GM19467 (cell line): ENCODE results near the gene GADD45B.
"Not testable (repeated sequence)": the region's sequence is repeated elsewhere in the genome, so short reads cannot be mapped to it uniquely, and the experiment has no call there.

Experiments used
- ATAC-seq: cut with Tn5 transposase; IDR thresholded peaks from one replicate; pipeline ENCODE4 v1.9.1; 2021; ENCODE audit warnings: mild to moderate bottlenecking, moderate library complexity; ENCODE audit not compliant: unreplicated experiment

The GADD45B gene

DNA sequence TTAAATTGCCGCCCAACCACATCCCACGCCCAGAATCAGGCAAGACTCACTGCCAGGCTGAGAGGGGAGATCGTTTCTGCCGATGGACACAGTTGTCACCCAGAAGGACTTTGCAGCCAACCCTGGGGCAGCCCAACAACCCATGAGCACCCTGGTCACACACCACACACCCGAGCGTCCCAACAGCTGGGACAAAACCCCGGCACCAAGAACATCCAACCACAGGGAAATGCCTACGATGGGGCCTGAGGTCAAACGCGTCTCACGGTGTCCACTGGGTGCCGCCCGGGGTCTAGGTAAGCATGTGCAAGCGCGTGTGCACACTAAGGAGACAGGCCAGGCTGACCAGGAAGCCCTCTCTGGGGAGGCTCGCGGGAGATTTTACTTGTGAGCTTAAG lies 32.1 kb upstream of the GADD45B start:
- ATAC-seq, result no peak

DNA sequence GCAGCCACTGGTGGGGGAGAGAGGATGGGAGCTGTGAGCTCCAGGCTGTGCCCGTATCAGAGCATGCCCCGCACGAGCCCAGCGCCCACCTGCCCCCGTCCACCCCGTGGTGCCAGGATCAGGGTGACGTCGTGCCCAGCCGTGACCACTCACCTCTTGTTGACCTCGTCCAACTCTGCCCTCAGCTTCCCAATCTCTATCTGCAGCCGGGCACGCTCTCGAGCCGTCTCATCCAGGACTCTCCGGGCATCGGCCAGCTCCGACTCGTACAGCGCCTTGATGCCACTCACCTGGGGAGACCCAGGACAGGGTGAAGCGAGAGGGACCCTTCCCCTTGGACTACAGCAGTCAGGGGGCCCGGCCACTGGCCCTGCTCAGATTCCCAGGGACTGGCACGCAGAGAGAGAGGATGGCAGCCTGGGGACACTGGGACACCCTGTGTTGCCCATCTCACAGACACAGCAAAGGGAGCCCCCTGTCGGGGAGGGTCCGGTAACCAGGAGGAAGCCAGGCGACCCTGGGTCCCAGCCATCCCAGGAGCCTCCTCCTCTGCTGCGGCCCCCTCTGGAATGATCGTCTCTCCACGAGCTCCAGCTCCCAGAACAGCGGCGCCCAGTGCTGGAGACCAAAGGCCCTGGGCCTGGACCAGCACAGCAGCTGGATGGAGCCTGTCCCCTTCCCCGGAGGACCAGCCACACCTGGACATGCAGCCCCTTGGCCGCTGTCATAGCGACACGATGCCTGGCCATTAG lies 31.5 kb upstream of the GADD45B start:
- no peak for ATAC-seq

DNA sequence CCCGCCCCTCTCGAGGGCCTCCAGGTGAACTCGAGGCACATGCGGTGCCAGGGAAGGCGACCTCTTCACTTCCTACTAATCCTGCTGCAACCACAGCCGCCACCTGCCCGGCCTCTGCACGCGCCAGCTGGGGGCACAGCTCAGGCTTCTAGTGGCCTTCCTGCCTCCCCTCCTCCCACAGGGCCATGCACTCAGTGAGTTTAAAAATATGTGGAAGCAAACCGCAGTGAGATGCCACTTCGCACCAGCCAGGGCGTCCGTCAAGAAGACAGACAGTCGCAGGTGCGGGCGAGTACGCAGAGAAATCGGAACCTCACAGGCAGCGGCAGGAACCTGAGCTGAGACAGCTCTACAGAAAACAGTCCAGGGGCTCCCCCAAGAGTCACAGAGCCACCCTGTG lies 29.5 kb upstream of the GADD45B start:
- ATAC-seq, result no peak

DNA sequence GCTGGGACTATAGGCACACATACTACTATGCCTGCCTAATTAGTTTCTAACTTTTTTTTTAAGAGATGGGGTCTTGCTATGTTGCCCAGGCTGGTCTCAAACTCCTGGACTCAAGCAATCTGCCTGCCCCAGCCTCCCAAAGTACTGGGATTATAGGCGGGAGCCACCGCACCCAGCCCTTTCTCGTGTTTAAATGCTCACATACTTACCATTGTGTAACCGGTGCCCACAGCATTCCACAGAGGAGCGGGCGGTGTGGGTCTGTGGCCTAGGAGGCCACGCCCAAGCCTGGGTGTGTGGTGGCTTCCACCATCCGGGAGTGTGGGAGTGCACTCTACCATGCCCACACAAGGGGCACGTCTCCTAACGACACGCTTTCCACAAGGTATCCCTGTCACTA lies 26.9 kb upstream of the GADD45B start:
- ATAC-seq, result no peak

DNA sequence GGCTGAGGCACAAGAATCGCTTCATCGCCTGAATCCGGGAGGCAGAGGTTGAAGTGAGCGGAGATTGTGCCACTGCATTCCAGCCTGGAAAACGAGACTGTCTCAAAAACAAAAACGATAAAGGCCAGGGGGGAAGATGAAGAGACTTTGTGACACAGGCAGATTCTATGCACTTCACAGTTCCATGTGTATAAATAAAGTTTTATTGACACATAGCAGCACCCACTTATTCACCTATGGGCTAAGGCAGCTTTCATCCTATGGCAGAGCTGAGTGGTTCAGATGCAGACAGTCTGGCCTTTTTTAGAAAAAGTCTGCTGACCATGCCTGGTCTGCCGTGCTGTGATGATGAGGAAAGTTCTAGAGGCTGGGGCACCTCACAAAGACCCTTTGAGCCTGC lies 24.8 kb upstream of the GADD45B start:
- no peak for ATAC-seq

DNA sequence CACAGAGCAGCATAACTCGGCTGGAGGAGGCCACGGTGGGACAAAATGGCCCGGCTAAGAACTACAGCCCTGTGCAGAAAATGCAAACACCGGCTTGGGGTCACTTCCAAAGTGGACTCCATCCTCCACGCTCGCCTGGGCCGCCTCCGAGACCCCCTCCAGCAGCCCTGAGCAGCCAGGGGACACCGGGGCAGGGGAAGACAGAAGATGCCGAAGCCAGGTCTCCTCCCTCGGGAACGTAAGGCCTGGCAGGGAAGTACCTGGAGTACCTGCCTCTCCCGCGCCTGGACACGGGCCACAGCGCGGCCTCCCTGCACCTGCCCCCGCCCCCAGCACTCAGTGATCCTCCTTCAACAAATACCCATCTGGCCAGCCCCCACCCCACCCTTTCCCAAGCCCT lies 24.2 kb upstream of the GADD45B start:
- no peak for ATAC-seq

DNA sequence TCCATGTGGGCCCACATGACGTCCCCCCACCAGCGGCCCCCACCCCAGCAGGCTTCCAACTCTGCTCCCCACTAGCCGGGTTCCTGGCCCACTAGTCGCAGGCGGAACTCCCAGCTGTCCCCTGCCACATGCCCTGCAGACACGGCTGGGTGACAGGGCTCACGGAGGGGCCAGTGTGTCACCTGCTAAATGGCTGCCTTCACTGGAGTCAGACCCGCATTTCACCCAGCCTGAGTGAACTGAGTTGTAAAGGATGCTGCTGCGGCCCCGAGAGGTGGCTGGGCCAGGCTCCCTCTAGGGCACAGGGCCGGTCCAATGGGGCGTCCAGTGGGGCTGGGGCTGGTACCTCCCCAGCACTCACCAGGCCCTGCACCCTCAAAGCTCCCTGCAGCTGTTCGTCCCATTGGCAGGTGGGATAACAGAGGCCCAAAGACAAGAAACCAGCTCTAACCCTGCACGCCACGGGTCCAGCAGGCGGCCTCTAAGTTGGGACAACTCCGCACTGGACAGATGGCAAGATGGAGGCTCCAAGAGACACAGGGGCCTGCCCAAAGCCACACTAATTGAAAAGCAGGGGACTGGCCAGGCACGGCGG lies 22.4 kb upstream of the GADD45B start:
- no peak for ATAC-seq

DNA sequence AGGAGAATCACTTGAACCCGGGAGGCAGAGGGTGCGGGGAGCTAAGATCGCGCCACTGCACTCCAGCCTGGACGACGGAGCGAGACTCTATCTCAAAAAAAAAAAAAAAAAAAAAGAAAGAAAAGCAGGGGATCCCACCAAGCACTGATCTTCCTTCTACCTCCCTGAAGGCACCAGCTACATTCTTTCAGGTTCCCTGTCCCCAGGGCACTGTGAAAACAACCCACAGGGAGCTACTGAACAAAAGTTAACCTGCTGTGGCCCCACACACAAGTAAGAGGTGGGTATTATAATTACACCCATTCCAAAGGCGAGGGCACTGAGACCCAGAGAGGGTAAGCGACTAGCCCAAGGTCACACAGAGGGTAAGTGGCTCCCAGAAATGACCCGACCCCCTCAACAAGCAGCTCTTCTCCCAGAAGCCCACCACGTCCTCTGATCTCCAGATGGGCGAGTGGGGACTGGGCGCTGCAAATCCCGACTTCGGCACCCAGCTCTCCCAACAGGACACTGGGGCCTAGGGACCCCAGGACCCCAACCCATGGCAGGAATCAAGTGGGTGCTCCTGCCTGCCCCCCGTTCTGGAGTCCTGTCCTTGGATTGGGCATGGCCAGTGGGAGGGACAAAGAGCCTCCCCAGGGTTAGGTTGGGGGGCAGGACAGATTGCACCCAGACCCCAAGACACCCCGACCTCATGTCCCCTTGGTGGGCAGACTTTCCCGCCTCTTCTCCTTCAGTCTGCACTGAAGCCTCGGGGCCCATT lies 21.5 kb upstream of the GADD45B start:
- no peak for ATAC-seq

DNA sequence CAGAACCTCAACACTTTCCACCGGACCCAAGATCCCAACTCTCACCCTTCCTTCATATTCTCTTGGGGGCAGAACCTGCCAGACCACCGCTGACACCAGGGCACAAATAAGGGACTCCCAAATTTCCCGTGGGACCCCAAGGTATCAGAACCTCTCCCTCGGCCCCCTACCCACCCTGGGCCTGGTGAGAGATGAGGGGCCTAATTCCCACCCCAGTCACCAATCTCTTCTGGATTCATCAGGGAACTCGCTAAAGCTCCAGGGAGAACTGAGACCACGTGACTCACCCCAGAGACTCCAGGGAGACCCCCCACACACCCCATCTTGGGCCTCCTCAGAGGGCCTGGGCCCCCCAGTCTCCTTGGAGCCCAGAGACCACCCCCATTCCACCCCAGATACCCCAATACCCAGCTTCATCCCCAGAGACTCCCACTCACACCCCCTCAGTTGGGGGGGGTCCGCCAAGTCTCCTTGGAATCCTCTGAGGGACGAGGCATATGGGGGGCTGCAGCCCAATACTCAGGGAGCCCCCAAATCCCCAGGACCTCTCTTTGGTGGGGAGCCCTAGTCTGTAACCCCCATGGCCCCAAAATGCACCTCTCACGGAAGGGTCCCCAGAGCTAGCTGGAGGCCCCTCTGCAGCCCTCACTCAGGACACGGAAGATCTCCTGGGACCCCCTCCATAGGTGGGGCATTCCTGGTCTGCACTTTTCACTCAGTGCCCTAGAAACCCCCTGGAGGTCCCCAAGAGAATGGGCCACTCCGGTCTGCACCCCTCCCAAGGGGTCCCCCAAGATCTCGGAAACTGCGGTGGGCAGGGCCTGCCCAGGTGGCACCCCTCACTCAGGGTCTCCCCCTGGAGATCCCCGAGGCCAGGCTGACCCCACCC lies 20.7 kb upstream of the GADD45B start:
- ATAC-seq, result no peak

DNA sequence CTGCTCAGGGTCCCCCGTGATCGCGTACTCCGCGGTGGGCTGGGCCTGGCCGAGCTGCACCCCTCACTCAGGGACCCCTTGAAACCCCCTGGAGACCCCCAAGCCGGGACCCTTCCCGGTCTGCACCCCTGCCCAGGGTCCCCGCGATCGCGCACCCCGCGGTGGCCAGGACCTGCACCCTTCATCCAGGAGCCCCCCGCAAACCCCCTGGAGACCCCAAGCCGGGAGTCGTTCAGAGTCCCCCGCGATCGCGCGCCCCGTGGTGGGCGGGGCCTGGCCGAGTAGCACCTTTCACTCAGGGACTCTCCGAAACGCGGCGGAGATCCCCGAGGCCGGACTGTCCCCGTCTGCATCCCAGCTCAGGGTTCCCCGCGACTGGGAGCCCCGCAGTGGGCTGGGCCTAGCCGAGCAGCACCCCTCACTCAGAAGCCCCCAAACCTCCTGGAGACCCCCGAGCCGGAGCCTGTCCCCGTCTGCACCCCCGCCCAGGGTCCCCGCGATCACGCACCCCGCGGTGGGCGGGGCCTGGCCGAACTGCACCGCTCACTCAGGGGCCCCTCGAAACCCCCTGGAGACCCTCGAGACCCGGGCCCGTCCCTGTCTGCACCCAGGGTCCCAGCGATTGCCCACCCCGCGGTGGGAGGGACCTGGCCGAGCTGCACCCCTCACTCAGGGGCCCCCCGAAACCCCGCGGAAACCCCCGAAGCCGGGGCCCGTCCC lies 19.9 kb upstream of the GADD45B start:
- ATAC-seq, result peak; percentile 32

DNA sequence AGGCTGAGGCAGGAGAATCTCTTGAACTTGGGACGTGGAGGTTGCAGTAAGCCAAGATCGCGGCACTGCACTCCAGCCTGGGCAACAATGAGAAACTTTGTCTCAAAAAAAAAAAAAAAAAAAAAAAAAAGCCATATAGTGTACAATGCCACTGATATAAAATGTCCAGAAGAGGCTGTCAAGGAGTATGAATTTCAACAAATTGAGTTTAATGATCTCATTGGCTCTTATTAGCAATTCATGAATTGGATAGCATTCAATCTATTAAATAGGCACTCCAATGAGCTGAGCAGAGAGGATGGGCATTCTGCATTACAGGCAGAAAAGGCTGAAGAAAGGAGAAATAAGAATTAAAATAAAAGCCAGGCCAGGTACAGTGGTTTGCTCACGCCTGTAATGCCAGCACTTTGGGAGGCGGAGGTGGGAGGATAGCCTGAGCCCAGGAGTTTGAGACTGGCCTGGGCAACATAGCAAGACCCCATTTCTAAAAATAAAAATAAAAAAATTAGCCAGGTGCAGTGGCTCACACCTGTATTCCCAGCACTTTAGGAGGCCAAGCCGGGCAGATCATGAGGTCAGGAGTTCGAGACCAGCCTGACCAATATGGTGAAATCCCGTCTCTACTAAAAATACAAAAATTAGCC lies 18.4 kb upstream of the GADD45B start:
- no peak for ATAC-seq

DNA sequence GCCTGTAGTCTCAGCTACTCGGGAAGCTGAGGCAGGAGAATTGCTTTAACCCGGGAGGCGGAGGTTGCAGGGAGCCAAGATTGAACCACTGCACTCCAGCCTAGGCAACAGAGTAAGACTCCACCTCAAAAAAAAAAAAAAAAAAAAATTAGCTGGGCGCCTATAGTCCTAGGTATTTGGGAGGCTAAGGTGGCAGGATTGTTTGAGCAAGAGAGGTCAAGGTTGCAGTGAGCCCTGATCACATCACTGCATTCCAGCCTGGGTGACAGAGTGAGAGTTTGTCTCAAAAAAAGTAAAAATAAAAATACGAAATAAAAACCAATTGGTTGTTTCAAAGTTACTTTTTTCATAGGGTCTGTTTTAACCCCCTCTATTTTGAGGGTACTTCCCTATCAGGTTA lies 17.9 kb upstream of the GADD45B start:
- no peak for ATAC-seq

DNA sequence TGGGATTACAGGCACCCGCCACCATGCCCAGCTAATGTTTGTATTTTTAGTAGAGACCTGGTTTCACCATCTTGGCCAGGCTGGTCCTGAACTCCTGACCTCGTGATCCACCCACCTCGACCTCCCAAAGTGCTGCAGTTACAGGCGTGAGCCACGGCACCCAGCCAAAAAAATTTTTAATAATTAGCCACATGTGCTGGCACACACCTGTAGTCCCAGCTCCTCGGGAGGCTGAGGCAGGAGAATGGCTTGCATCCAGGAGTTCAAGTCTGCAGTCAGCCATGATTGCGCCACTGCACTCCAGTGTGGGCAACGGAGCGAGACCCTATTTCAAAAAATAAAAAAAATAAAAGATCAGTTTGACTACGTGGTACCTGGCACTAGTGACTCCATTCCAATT lies 17.2 kb upstream of the GADD45B start:
- ATAC-seq, result not testable (repeated sequence)

DNA sequence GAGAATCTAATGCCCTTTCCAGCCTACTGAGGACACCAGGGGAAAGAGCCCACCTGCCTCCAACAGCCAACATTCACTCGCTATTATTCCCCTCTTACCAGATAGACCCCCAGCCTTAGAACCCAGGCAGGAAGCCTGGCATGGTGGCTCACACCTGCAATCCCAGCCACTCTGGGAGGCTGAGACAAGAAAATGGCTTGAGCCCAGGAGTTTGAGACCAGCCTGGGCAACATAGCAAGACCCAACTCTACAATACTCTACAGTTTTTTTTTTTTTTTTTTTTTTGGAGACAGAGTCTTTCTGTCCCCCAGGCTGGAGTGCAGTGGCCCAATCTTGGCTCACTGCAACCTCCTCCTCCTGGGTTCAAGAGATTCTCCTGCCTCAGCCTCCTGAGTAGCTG lies 15.7 kb upstream of the GADD45B start:
- ATAC-seq, result no peak

DNA sequence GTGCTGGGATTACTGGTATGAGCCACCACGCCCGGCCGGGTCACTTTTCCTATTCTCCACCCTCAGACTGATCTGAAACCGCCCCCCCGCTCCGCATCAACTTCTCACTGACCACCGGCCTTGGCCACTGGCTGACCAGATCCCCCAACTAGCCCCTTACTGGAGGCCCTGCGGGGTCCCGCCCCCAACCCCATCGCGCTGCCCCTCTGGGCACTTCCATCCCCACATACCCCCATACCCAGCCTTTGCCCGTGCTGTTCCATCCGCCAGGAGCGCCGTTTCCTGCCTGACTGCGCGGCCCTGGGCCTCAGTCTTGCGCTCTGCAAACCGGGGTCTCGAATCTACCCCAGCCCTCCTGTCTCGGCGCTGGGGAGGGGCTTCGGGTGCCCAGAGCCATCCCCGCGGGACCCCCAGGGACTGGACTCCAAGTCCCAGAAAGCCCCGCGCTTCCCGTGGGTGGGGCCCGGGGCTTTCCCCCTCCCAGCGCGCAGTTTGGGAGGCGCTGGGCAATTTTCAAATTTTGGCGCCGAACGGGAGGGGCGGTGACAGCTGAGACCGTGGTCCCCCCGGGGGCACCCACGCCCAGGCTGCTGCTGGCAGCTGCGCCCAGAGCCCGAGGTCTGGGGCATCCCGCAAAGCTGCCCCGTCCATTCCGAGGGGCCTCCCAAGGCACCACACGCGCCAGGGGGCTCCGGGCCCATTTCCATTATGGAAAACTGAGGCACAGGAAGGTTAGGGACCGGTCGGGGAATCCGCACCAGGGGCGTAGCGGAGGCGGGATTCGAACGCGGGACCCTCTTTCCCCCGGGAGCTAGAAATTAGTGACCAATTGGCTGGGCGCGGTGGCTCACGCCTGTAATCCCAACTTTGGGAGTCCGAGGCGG lies 13.9 kb upstream of the GADD45B start:
- ATAC-seq, result no peak

DNA sequence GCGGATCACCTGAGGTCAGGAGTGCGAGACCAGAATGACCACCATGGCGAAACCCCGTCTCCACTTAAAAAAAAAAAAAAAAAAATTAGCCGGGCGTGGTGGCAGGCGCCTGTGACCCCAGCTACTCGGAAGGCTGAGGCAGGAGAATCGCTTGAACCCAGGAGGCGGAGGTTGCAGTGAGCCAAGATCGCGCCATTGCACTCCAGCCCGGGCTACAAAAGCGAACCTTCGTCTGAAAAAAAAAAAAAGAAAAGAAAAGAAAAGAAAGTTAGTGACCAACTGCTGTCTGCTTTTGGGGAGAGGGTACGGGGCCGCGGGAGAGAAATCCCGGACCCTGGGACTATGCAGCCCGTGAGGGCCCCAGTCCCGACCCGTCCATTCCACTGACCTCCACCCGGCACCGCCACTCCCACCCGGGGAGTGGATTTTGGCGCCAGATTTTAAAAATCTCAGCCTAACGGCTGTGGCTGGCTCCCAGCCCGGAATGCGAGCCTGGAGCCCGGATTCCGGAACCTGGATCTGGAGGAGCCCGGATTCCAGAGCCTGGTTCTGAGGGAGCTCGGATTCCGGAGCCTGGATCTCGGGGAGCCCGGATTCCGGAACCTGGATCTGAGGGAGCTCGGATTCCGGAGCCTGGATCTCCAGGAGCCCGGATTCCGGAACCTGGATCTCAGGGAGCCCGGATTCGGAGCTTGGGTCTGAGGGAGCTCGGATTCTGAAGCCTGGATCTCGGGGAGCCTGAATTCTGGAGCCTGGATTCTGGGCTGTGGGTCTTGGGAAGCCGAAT lies 13.1 kb upstream of the GADD45B start:
- ATAC-seq, result no peak

DNA sequence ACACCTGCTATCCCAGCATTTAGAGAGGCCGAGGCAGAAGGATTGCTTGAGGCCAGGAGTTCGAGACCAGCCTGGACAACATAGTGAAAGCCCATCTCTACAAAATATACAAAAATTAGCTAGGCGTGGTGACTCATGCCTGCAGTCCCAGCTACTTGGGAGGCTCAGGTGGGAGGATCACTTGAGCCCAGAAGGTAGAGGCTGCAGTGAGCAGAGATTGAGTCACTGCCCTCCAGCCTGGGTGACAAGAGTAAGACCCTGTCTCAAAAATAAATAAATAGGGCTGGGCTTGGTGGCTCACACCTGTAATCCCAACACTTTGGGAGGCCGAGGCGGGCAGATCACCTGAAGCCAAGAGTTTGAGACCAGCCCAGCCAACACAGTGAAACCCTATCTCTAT lies 12.2 kb upstream of the GADD45B start:
- ATAC-seq, result not testable (repeated sequence)

DNA sequence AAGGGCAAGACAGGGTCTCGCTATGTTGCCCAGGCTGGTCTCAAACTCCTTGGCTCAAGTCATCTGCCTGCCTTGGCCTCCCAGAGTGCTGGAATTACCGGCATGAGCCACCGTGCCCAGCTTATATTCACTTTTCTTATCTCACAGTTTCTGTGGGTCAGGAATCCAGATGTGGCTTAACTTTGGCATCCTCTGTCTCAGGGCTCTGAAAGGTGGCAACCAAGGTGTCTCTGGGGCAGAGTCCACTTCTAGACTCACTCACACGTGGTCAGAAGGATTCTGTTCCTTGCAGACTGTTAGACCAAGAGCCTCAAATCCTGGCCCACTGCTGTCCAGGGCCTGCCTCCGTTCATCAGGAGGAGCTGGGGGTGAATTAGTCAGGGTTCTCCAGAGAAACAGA lies 11.5 kb upstream of the GADD45B start:
- ATAC-seq, result no peak
